NB4 (cell line): ENCODE measurements around the gene ATP6V0E1.

Experiments used
- CTCF ChIP-seq: IDR thresholded peaks from one replicate; pipeline ENCODE4 v1.5.1; 2012; ENCODE audit warnings: low read depth, low read length
- POLR2A ChIP-seq: IDR thresholded peaks from 2 replicates; pipeline ENCODE4 v1.6.1; 2011; ENCODE audit warnings: mild to moderate bottlenecking; ENCODE audit not compliant: insufficient read length; ENCODE audit errors: extremely low read depth

GRCh38 chr5:172952034-172952511 lies 31.5 kb upstream of the ATP6V0E1 start:
- TF ChIP-seq POLR2A (no peak), CTCF (no peak)
